ENCODE data around the gene GIPC1. TPM values are rescaled to one million over a fixed set of nuclear protein-coding genes. Genes with fewer than 3 reads are reported as not detected.
A peak's percentile ranks its signal among the peaks of the same experiment; 100 is the strongest.

The GIPC1 gene
- total RNA-seq, 1 experiment from 2014 or later: 59.4 TPM

- TF ChIP-seq EZH2 (IDR thresholded peaks at IDR 0.05; ENCODE audit: borderline replicate concordance, low read depth, low read length, poor library complexity, severe bottlenecking) (no peak), CTCF (conservative IDR thresholded peaks at IDR 0.05; ENCODE audit: low read depth, low read length) (no peak)
- no TSS peak for BruUV-seq (replicated peaks)
- no peak overlapping the region for H3K4me3 ChIP-seq (ENCODE audit: low read depth, low read length, poor library complexity, severe bottlenecking)
- no peaks in the 10 kb centered on the region for H3K36me3 ChIP-seq (ENCODE audit: insufficient read depth, low read length, poor library complexity, severe bottlenecking)
- H3K9me3 ChIP-seq (ENCODE audit: low read depth, low read length, poor library complexity, severe bottlenecking): no peaks in the 10 kb centered on the region
- no peak for DNase-seq (ENCODE audit: low spot score)
- ChIA-PET POLR2A (ENCODE audit: low non-redundant PET) (no interaction called here), CTCF (no interaction called here)
- peaks cover 7% of the 10 kb centered on the region for H3K4me1 ChIP-seq (ENCODE audit: insufficient read depth, low read length, poor library complexity, severe bottlenecking)
- H3K27me3 ChIP-seq (replicated peaks; ENCODE audit: insufficient read depth, low read depth, low read length, poor library complexity): no peaks in the 10 kb centered on the region
- H3K27ac ChIP-seq (ENCODE audit: low read depth, low read length, poor library complexity, severe bottlenecking): peak overlapping the region; percentile 10
- intact Hi-C loops (cut with micrococcal nuclease; ENCODE audit: unreplicated experiment): no loop called here
Measured at GRCh38 chr19:14435320-14436050, 60.4 kb downstream of the GIPC1 start.

- Histone ChIP-seq H3K9me3 (ENCODE audit: low read depth, low read length, poor library complexity, severe bottlenecking) (no peaks in the 10 kb centered on the region), H3K36me3 (ENCODE audit: insufficient read depth, low read length, poor library complexity, severe bottlenecking) (no peaks in the 10 kb centered on the region), H3K27me3 (replicated peaks; ENCODE audit: insufficient read depth, low read depth, low read length, poor library complexity) (no peaks in the 10 kb centered on the region), H3K4me1 (ENCODE audit: insufficient read depth, low read length, poor library complexity, severe bottlenecking) (peaks cover 7% of the 10 kb centered on the region), H3K4me3 (ENCODE audit: low read depth, low read length, poor library complexity, severe bottlenecking) (peak overlapping the region; percentile 89), H3K27ac (ENCODE audit: low read depth, low read length, poor library complexity, severe bottlenecking) (peak overlapping the region; percentile 10)
- TF ChIP-seq EZH2 (IDR thresholded peaks at IDR 0.05; ENCODE audit: borderline replicate concordance, low read depth, low read length, poor library complexity, severe bottlenecking) (no peak), CTCF (conservative IDR thresholded peaks at IDR 0.05; ENCODE audit: low read depth, low read length) (no peak)
- DNase-seq (ENCODE audit: low spot score): no peak
- CTCF ChIA-PET: no interaction called here
- POLR2A ChIA-PET (ENCODE audit: low non-redundant PET): no interaction called here
- intact Hi-C loops (cut with micrococcal nuclease; ENCODE audit: unreplicated experiment): no loop called here
- TSS peak; percentile 33 for BruUV-seq (replicated peaks)
Measured at GRCh38 chr19:14434543-14435319, 61.2 kb downstream of the GIPC1 start.

- ChIA-PET CTCF (no interaction called here), POLR2A (ENCODE audit: low non-redundant PET) (no interaction called here)
- no peak for DNase-seq (ENCODE audit: low spot score)
- intact Hi-C loops (cut with micrococcal nuclease; ENCODE audit: unreplicated experiment): no loop called here
- H3K4me1 ChIP-seq (ENCODE audit: insufficient read depth, low read length, poor library complexity, severe bottlenecking): peaks cover 7% of the 10 kb centered on the region
- no peaks in the 10 kb centered on the region for H3K27me3 ChIP-seq (replicated peaks; ENCODE audit: insufficient read depth, low read depth, low read length, poor library complexity)
- H3K4me3 ChIP-seq (ENCODE audit: low read depth, low read length, poor library complexity, severe bottlenecking): peak overlapping the region; percentile 89
- no TSS peak for BruUV-seq (replicated peaks)
- peak overlapping the region; percentile 72 for H3K27ac ChIP-seq (ENCODE audit: low read depth, low read length, poor library complexity, severe bottlenecking)
- no peaks in the 10 kb centered on the region for H3K9me3 ChIP-seq (ENCODE audit: low read depth, low read length, poor library complexity, severe bottlenecking)
- no peaks in the 10 kb centered on the region for H3K36me3 ChIP-seq (ENCODE audit: insufficient read depth, low read length, poor library complexity, severe bottlenecking)
- TF ChIP-seq CTCF (conservative IDR thresholded peaks at IDR 0.05; ENCODE audit: low read depth, low read length): no peak
- no peak for TF ChIP-seq EZH2 (IDR thresholded peaks at IDR 0.05; ENCODE audit: borderline replicate concordance, low read depth, low read length, poor library complexity, severe bottlenecking)
Measured at GRCh38 chr19:14433554-14434501, 62.1 kb downstream of the GIPC1 start.

Measured in A673 (cell line).